Activated CD4-positive, CD25-positive, alpha-beta regulatory T cell treated with anti-CD3 and anti-CD28 coated beads, Interleukin-2, amount 50 U/mL, for 16 hours (primary cell): ENCODE measurements around the gene SEMA4G.

Source experiments
- DNase-seq: peaks from one replicate; pipeline ENCODE4 v3.0.0-alpha.2; 2020; ENCODE audit warnings: low read depth, low spot score

SEMA4G gene

GRCh38 chr10:101005869-101006567, 36.7 kb downstream of the SEMA4G start:
- DNase-seq, result no peak

GRCh38 chr10:101006593-101007098, 37.3 kb downstream of the SEMA4G start:
- DNase-seq, result no peak

DNA sequence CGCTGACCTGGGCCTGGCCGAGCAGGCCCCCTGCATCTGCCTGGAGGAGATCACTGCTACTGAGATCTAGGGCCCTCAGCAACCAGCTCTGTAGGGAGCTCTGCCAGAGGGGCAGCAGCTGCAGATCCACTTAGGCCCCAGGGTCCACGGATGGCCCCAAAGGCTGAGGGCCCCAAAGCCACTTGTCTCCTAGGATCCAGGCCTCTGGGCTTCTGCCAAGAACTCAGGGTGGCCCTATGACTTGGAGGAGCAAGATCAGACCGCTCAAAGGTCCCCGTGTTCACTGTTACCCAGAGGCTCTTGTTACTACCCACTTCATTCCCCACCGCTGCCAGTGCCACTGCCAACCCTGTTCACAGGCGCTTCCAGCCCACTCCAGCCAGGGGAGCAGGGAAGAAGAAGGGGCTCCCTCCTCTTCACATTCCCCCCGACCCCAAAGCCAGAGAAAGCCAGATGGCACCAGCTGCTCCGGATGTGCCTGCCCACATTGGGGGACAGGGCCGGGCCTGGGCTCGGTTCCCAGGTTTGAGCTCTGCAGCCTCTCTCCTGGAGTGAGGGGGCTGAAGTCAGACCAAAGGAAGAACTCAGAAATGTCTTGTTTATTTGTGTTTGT, 37.9 kb downstream of the SEMA4G start:
- no peak for DNase-seq

- no peak for DNase-seq
These were observed 38.9 kb downstream of the SEMA4G start for GRCh38 chr10:101007915-101008822.

GRCh38 chr10:101008823-101009423, 39.6 kb downstream of the SEMA4G start:
- DNase-seq, result no peak

DNA sequence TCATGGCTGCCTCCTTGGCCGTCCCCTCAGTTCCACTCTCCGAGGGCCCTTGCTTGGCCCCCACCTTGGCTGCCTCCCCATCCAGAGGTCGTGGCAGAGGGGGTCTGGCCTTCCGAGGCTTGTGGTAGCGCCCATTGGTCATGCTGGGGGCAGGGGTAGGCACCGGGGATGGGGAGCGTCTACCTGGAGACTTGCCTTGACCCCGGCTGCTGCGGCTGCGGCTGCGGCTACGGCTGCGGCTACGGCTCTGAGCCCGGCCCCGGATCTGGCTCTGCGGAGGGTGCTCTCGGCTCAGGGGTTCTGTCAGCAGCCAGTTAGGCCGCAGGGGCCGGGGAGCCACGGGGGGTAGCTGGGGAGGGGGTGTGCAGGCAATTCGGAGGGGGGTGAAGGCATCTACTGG, 41.0 kb downstream of the SEMA4G start:
- no peak for DNase-seq

DNA sequence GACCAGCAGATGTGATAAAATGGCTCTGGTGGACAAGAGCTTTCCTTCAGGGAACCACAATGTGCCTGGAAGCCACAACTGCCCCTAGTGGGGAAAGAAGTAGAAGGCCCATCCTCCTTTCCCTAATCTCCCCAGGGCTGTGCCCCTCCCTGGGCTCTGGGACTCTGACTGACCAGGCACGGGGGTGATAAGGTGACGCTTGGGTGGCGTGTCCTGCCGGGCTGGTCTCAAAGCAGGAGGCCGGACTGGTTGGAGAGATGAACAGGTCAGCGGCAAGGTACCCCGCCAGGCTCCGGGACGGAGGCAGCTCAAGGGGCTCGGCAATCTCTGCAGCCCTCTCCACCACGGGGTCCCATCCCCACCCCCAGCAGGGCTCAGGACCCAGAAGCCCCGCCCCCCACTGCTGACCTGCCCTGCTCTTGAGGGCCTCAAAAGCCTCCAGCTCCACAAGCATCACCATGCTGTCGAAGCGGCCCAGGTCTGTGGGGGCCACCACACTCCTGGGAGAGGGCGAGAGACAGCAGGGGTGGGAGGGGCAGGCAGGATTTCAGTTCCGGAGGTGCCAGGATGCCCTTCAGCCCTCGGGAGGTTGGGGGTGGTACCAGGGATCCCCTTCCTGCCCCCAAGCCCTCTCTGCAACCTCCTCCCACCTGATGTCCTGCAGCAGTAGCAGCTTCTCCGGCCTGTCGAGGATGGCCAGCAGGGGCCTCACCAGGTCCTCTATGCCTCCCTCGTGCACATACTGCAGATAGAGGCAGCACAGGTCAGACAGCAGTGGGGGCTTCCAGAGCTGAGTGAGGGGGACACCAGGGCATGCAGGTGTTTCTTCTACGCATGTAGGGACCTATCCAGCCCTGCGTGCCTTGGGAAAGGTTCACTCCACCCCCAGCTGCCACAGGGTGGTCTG, 42.5 kb downstream of the SEMA4G start:
- DNase-seq, result no peak

DNA sequence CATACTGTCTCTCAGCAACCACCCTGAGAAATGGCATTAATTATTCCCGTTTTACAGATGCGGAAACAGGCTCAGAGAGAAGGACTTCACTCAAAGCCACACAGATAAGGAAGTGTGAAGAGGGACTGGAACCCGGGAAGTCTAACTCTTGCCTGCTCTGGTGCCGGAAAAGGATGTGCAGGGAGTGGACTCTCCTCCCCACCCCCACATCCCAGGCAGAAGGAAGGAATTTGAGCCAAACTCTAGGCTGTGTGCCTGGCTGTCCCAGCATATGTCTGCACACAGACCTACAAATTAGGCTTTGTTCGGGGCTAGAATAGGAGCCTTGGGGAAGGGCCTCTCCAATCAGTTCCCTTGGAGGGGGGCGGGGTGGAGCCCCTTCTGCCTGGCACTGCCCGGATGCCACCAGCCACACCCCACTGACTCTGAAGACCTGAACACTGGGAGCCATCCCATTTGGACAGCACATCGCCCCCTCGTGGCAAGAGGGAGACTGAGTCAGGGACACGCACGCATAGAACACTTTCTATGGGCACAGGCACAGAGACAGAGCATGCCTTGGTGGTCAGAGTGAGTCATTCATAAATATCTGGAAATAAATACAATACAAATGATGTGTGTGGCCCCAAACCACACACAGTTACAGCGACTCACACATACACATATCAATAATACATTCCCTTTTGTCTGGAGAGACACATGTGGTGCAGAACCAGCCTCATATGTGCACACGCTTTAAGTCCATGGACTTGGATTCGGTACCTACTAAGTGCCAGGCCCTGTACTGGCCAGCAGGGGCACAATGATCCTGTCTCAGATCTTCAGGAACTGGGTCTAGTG, 43.4 kb downstream of the SEMA4G start:
- DNase-seq, result peak; percentile 69

- no peak for DNase-seq
These were observed 44.1 kb downstream of the SEMA4G start for GRCh38 chr10:101013365-101013825.

DNA sequence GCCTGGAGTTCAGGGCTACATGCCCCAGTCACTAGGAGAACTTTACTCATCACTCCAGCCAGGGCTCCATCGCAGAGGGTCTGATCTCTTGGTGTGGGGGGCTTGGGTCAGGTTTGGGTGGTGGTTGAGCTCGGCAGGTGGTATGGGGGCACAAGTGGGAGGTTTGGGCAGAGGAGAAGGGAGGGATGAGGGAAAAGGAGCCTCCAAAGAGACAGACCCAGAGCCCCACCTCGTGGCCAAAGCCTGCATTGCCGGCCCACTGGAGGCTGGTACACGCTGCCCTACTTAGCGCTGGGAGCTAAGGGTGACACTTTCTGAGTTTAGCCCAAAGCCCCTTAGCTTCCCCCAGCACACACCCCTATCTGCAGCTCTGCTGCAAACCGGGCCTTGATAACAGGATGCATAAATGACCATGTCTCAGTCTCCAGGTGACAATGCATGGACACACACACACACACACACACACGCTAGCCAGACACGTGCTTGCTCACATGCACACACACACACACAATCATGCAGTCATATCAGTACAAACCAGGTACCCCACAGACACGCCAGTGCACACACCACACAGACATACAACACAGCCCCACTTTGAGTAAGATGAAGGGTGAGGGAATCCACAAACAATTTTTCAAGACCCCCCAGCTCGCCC, 45.1 kb downstream of the SEMA4G start:
- no peak for DNase-seq

DNA sequence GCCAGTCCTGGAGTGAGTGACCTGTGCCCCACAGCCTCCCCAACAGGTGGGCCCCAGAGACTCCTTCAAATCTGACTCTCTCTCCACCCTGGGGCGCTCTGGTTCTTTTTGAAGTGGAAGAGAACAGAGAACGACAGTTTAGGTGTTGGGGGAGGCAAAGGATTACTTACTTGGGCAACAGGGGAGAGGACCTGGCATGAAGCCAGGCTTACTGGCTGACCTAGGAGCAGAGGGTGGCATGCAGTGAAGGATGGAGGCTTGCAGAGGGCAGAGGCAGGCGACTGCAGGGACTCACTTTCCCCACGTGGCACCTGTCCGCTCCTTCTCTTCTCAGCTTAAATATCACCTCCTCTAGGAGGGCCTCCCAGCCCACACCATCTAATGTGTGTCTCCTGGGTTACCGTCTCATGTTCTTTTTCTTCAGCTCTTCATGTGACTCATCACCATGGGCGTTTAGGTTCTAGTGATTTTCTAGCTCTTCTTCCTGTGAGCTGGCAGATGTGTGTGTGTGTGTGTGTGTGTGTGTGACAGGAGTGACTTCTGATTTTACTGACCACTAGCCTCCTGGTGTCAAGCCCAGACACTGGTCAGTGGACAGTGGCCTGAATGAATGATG, 45.8 kb downstream of the SEMA4G start:
- DNase-seq, result no peak

- DNase-seq, result no peak
These were observed 46.3 kb downstream of the SEMA4G start for GRCh38 chr10:101015582-101015973.

GRCh38 chr10:101016814-101017213, 47.5 kb downstream of the SEMA4G start:
- DNase-seq, result no peak

- no peak for DNase-seq
These were observed 48.9 kb downstream of the SEMA4G start for GRCh38 chr10:101018118-101018599.

- no peak for DNase-seq
These were observed 49.5 kb downstream of the SEMA4G start for GRCh38 chr10:101018600-101019439.
